Activated naive CD8-positive, alpha-beta T cell treated with anti-CD3 and anti-CD28 coated beads for 36 hours (primary cell): ENCODE data around the gene SYNE1. TPM values are rescaled to one million over a fixed set of nuclear protein-coding genes. Genes with fewer than 3 reads are reported as not detected.

Experiments used
- DNase-seq: peaks from one replicate; pipeline ENCODE4 v3.0.0; 2021
- H3K27ac Mint-ChIP-seq: one replicate; pipeline ENCODE4 v1.8.0; 2022; ENCODE audit warnings: mild to moderate bottlenecking, moderate library complexity, mixed read lengths
- H3K27me3 Mint-ChIP-seq: one replicate; pipeline ENCODE4 v1.8.0; 2022; ENCODE audit warnings: mild to moderate bottlenecking, mixed read lengths
- H3K36me3 Mint-ChIP-seq: one replicate; pipeline ENCODE4 v1.8.0; 2021; ENCODE audit warnings: mild to moderate bottlenecking, mixed read lengths
- H3K4me1 Mint-ChIP-seq: one replicate; pipeline ENCODE4 v1.8.0; 2021; ENCODE audit warnings: mixed read lengths
- H3K4me3 Mint-ChIP-seq: one replicate; pipeline ENCODE4 v1.8.0; 2022; ENCODE audit warnings: mild to moderate bottlenecking, moderate library complexity, mixed read lengths
- H3K9me3 Mint-ChIP-seq: one replicate; pipeline ENCODE4 v1.8.0; 2022; ENCODE audit warnings: mixed read lengths
- total RNA-seq, 2 experiments: library from RNA; stranded (reverse); gene quantifications; one replicate each; pipeline ENCODE4 v1.2.3, GENCODE V29; 2021

Gene SYNE1
- total RNA-seq, 2 experiments from 2014 or later, result 21.9 to 26.7 TPM

- Mint-ChIP-seq H3K36me3 (peaks cover 3% of the 10 kb centered on the region), H3K4me3 (no peak overlapping the region)
These were observed 390.4 kb downstream of the SYNE1 start for GRCh38 chr6:152246554-152247337.

GRCh38 chr6:152244998-152245630, 392.0 kb downstream of the SYNE1 start:
- no peak overlapping the region for H3K4me3 Mint-ChIP-seq
- no peaks in the 10 kb centered on the region for H3K4me1 Mint-ChIP-seq
- no peak for DNase-seq
- H3K9me3 Mint-ChIP-seq, result no peaks in the 10 kb centered on the region
- peaks cover 3% of the 10 kb centered on the region for H3K36me3 Mint-ChIP-seq
- H3K27me3 Mint-ChIP-seq, result no peaks in the 10 kb centered on the region
- no peak overlapping the region for H3K27ac Mint-ChIP-seq

More at GRCh38 chr6:152246554-152247337, 390.4 kb downstream of the SYNE1 start:
- Mint-ChIP-seq H3K4me1 (no peaks in the 10 kb centered on the region), H3K27ac (no peak overlapping the region), H3K9me3 (no peaks in the 10 kb centered on the region), H3K27me3 (no peaks in the 10 kb centered on the region)
- no peak for DNase-seq

GRCh38 chr6:152241013-152241766, 396.0 kb downstream of the SYNE1 start:
- Mint-ChIP-seq H3K4me3 (no peak overlapping the region), H3K36me3 (peaks cover 2% of the 10 kb centered on the region), H3K9me3 (no peaks in the 10 kb centered on the region), H3K4me1 (no peaks in the 10 kb centered on the region), H3K27ac (no peak overlapping the region), H3K27me3 (no peaks in the 10 kb centered on the region)
- no peak for DNase-seq

GRCh38 chr6:152240436-152240835, 396.7 kb downstream of the SYNE1 start:
- H3K27ac Mint-ChIP-seq, result no peak overlapping the region

GRCh38 chr6:152236370-152237097, 400.6 kb downstream of the SYNE1 start:
- peaks cover 23% of the 10 kb centered on the region for H3K4me1 Mint-ChIP-seq
- no peaks in the 10 kb centered on the region for H3K27me3 Mint-ChIP-seq
- DNase-seq, result no peak
- peaks cover 5% of the 10 kb centered on the region for H3K36me3 Mint-ChIP-seq
- no peak overlapping the region for H3K4me3 Mint-ChIP-seq
- no peaks in the 10 kb centered on the region for H3K9me3 Mint-ChIP-seq
- H3K27ac Mint-ChIP-seq, result no peak overlapping the region

More at GRCh38 chr6:152240436-152240835, 396.7 kb downstream of the SYNE1 start:
- no peak for DNase-seq
- peaks cover 2% of the 10 kb centered on the region for H3K36me3 Mint-ChIP-seq
- no peak overlapping the region for H3K4me3 Mint-ChIP-seq
- no peaks in the 10 kb centered on the region for H3K4me1 Mint-ChIP-seq
- no peaks in the 10 kb centered on the region for H3K9me3 Mint-ChIP-seq
- H3K27me3 Mint-ChIP-seq, result no peaks in the 10 kb centered on the region

GRCh38 chr6:152233547-152234320, 403.4 kb downstream of the SYNE1 start:
- no peaks in the 10 kb centered on the region for H3K27me3 Mint-ChIP-seq
- DNase-seq, result peak; percentile 18
- peaks cover 23% of the 10 kb centered on the region for H3K4me1 Mint-ChIP-seq
- peak overlapping the region; percentile 84 for H3K27ac Mint-ChIP-seq
- no peaks in the 10 kb centered on the region for H3K9me3 Mint-ChIP-seq
- H3K36me3 Mint-ChIP-seq, result peaks cover 2% of the 10 kb centered on the region
- peak overlapping the region; percentile 76 for H3K4me3 Mint-ChIP-seq

- Mint-ChIP-seq H3K27me3 (no peaks in the 10 kb centered on the region), H3K4me3 (peak overlapping the region; percentile 76), H3K36me3 (peaks cover 2% of the 10 kb centered on the region), H3K4me1 (peaks cover 23% of the 10 kb centered on the region), H3K27ac (peak overlapping the region; percentile 74), H3K9me3 (no peaks in the 10 kb centered on the region)
- peak; percentile 13 for DNase-seq
These were observed 404.5 kb downstream of the SYNE1 start for GRCh38 chr6:152232501-152233151.

GRCh38 chr6:152229330-152229729, 407.8 kb downstream of the SYNE1 start:
- H3K36me3 Mint-ChIP-seq, result peaks cover 7% of the 10 kb centered on the region
- peaks cover 23% of the 10 kb centered on the region for H3K4me1 Mint-ChIP-seq
- no peaks in the 10 kb centered on the region for H3K9me3 Mint-ChIP-seq
- no peak for DNase-seq
- H3K27me3 Mint-ChIP-seq, result no peaks in the 10 kb centered on the region
- H3K27ac Mint-ChIP-seq, result no peak overlapping the region
- H3K4me3 Mint-ChIP-seq, result no peak overlapping the region

- H3K27me3 Mint-ChIP-seq, result no peaks in the 10 kb centered on the region
- H3K4me1 Mint-ChIP-seq, result peaks cover 3% of the 10 kb centered on the region
- H3K4me3 Mint-ChIP-seq, result no peak overlapping the region
- peaks cover 11% of the 10 kb centered on the region for H3K9me3 Mint-ChIP-seq
- H3K27ac Mint-ChIP-seq, result no peak overlapping the region
- H3K36me3 Mint-ChIP-seq, result peaks cover 32% of the 10 kb centered on the region
- no peak for DNase-seq
These were observed 411.0 kb downstream of the SYNE1 start for GRCh38 chr6:152226119-152226518.

- Mint-ChIP-seq H3K27me3 (no peaks in the 10 kb centered on the region), H3K9me3 (peaks cover 11% of the 10 kb centered on the region), H3K4me1 (peaks cover 3% of the 10 kb centered on the region), H3K4me3 (no peak overlapping the region), H3K36me3 (peaks cover 36% of the 10 kb centered on the region), H3K27ac (no peak overlapping the region)
- DNase-seq, result no peak
These were observed 411.8 kb downstream of the SYNE1 start for GRCh38 chr6:152225241-152225934.

GRCh38 chr6:152223636-152224035, 413.5 kb downstream of the SYNE1 start:
- Mint-ChIP-seq H3K4me3 (no peak overlapping the region), H3K27me3 (no peaks in the 10 kb centered on the region), H3K27ac (no peak overlapping the region), H3K4me1 (peaks cover 3% of the 10 kb centered on the region), H3K36me3 (peaks cover 37% of the 10 kb centered on the region), H3K9me3 (peaks cover 11% of the 10 kb centered on the region)
- no peak for DNase-seq

GRCh38 chr6:152221806-152222628, 415.1 kb downstream of the SYNE1 start:
- DNase-seq, result no peak
- Mint-ChIP-seq H3K4me1 (peaks cover 3% of the 10 kb centered on the region), H3K9me3 (peaks cover 11% of the 10 kb centered on the region), H3K4me3 (no peak overlapping the region), H3K27me3 (no peaks in the 10 kb centered on the region), H3K36me3 (peaks cover 43% of the 10 kb centered on the region), H3K27ac (peak overlapping the region; percentile 42)
